K562 (cell line): Measurements from ENCODE around the gene ABCD4. TPM values are rescaled to one million over a fixed set of nuclear protein-coding genes. Genes with fewer than 3 reads are reported as not detected.

Source experiments
- ATAC-seq: fragments of 200-7000 bp; cut with Tn5 transposase; 3 replicates; pipeline ENCODE4 v1.9.1; 2020; ENCODE audit warnings: moderate library complexity
- BruUV-seq: library from RNA; stranded (reverse); fragments of 400-500 nt; replicated peaks from 2 replicates; lab custom pipeline; 2021; lab: Mats Ljungman, UMichigan
- CTCF ChIA-PET: fragments of 300-600 bp; formaldehyde crosslinking; extraction: SDS; loops from one replicate; lab custom pipeline; 2021; ENCODE audit warnings: low intra/inter-chr PET ratio; lab: Yijun Ruan, JAX
- POLR2A ChIA-PET: fragments of 300-600, 350-650 bp; sonication (Branson Sonifier 250); formaldehyde crosslinking; extraction: SDS; loops from one replicate; lab custom pipeline; 2021; ENCODE audit warnings: antibody characterized with exemption, inconsistent platforms; lab: Yijun Ruan, JAX
- DNase-seq, 4 experiments: peaks; one replicate each; pipeline versions ENCODE4 v3.0.0 to v3.0.0-alpha.2; 2011 to 2018; ENCODE audit warnings: low spot score in 3 of 4, mixed read lengths in 3 of 4; ENCODE audit errors: extremely low read depth in 1 of 4
- FAIRE-seq: peaks from 2 replicates; lab custom pipeline; 2011; peaks lifted over from hg19 to GRCh38; lab: Jason Lieb, UNC
- H2AFZ ChIP-seq: 2 replicates; pipeline ENCODE4 v1.6.0; 2011; ENCODE audit warnings: low read depth, low read length, control low read depth, inconsistent platforms
- H3K27ac ChIP-seq: fragments of 200-600 bp; 3 replicates; pipeline ENCODE4 v1.8.0; 2011; ENCODE audit warnings: low read depth, mild to moderate bottlenecking, control low read depth, inconsistent platforms, low read length, moderate library complexity, mixed read lengths; ENCODE audit errors: extremely low read depth
- H3K27me3 ChIP-seq, 2 experiments: fragments of 300-600 bp in 1 of 2; 2 replicates in 1 of 2; 3 replicates in 1 of 2; pipeline versions ENCODE4 v1.6.0 to v1.8.0; 2011; ENCODE audit warnings: inconsistent platforms in 2 of 2, low read length in 2 of 2, mild to moderate bottlenecking in 1 of 2, mixed read lengths in 1 of 2, moderate library complexity in 1 of 2; ENCODE audit not compliant: control insufficient read depth in 2 of 2, insufficient read depth in 2 of 2
- H3K36me3 ChIP-seq: fragments of 300-600 bp; 3 replicates; pipeline ENCODE4 v1.8.0; 2011; ENCODE audit warnings: mild to moderate bottlenecking, low read length, inconsistent platforms; ENCODE audit not compliant: control insufficient read depth, insufficient read depth
- H3K4me1 ChIP-seq, 2 experiments: fragments of 200-600 bp in 1 of 2; replicated peaks in 1 of 2; 2 replicates in 1 of 2; 3 replicates in 1 of 2; pipeline versions ENCODE4 v1.5.1 to v1.8.0; 2011; ENCODE audit warnings: inconsistent platforms in 2 of 2, low read length in 2 of 2, mild to moderate bottlenecking in 1 of 2, mixed read lengths in 1 of 2, moderate library complexity in 1 of 2; ENCODE audit not compliant: control insufficient read depth in 2 of 2, insufficient read depth in 2 of 2
- H3K4me2 ChIP-seq: 2 replicates; pipeline ENCODE4 v1.6.1; 2011; ENCODE audit warnings: low read length, control low read depth, inconsistent platforms, mixed read lengths; ENCODE audit not compliant: insufficient read depth
- H3K4me3 ChIP-seq: fragments of 200-600 bp; sonication (generic), shearing (Covaris generic); 2 replicates; pipeline ENCODE4 v1.5.1; 2016; ENCODE audit warnings: control low read depth, inconsistent platforms
- H3K79me2 ChIP-seq: fragments of 200-600 bp; 3 replicates; pipeline ENCODE4 v1.8.0; 2011; ENCODE audit warnings: low read length, inconsistent platforms; ENCODE audit not compliant: control insufficient read depth, insufficient read depth
- H3K9ac ChIP-seq, 2 experiments: 2 replicates each; pipeline versions ENCODE4 v1.6.0 to v1.6.1; 2011; ENCODE audit warnings: low read depth in 2 of 2, low read length in 2 of 2, control low read depth in 1 of 2, inconsistent platforms in 1 of 2, mild to moderate bottlenecking in 1 of 2, mixed read lengths in 1 of 2; ENCODE audit not compliant: insufficient read depth in 1 of 2
- H3K9me1 ChIP-seq: one replicate; pipeline ENCODE4 v1.6.0; 2011; ENCODE audit warnings: inconsistent platforms, mild to moderate bottlenecking, low read length, moderate library complexity; ENCODE audit not compliant: control insufficient read depth, insufficient read depth
- H3K9me3 ChIP-seq: replicated peaks from 2 replicates; pipeline ENCODE4 v1.5.1; 2011; ENCODE audit warnings: low read depth, low read length, inconsistent platforms; ENCODE audit not compliant: control insufficient read depth, insufficient read depth
- H4K20me1 ChIP-seq: replicated peaks from 2 replicates; pipeline ENCODE4 v1.6.1; 2011; ENCODE audit warnings: low read length, inconsistent platforms, mixed read lengths; ENCODE audit not compliant: control insufficient read depth, insufficient read depth
- ATF1 ChIP-seq, 2 experiments: fragments of 450-650 bp in 1 of 2; IDR thresholded peaks; 2 replicates each; pipeline ENCODE4 v1.6.1; 2016; ENCODE audit warnings: missing compliant biosample characterization in 1 of 2, missing genetic modification characterization in 1 of 2
- BRCA1 ChIP-seq, 2 experiments: fragments of 450-650 bp in 1 of 2; sonication (generic) in 1 of 2; formaldehyde crosslinking in 1 of 2; IDR thresholded peaks; 2 replicates each; pipeline versions ENCODE4 v1.5.0 to v1.6.1; 2017 to 2020; ENCODE audit warnings: mild to moderate bottlenecking in 1 of 2, missing genetic modification reagents in 1 of 2
- FOXA1 ChIP-seq: fragments of 450-650 bp; IDR thresholded peaks from 2 replicates; pipeline ENCODE4 v1.6.1; 2016; ENCODE audit warnings: mild to moderate bottlenecking, borderline replicate concordance
- FOXP4 ChIP-seq: sonication (generic); formaldehyde crosslinking; IDR thresholded peaks from 2 replicates; pipeline ENCODE4 v1.8.0; 2022; ENCODE audit warnings: mild to moderate bottlenecking, missing genetic modification reagents, borderline replicate concordance
- MEF2D ChIP-seq: conservative IDR thresholded peaks from 2 replicates; pipeline ENCODE4 v1.6.1; 2016; ENCODE audit warnings: low read depth, missing genetic modification characterization, missing compliant biosample characterization
- MYBL2 ChIP-seq, 2 experiments: fragments of 450-650 bp in 1 of 2; sonication (generic) in 1 of 2; formaldehyde crosslinking in 1 of 2; IDR thresholded peaks; 2 replicates each; pipeline versions ENCODE4 v1.6.1 to v1.8.1; 2017 to 2022; ENCODE audit warnings: borderline replicate concordance in 1 of 2, inconsistent platforms in 1 of 2, low read depth in 1 of 2, mild to moderate bottlenecking in 1 of 2, missing genetic modification reagents in 1 of 2, moderate library complexity in 1 of 2
- OTX1 ChIP-seq: fragments of 450-650 bp; formaldehyde crosslinking; IDR thresholded peaks from 2 replicates; pipeline ENCODE4 v1.4.0; 2022; ENCODE audit warnings: mild to moderate bottlenecking
- PTRF ChIP-seq: fragments of 450-650 bp; IDR thresholded peaks from 2 replicates; pipeline ENCODE4 v1.6.1; 2016; ENCODE audit warnings: mild to moderate bottlenecking, missing genetic modification characterization, missing compliant biosample characterization
- PYGO2 ChIP-seq: fragments of 450-650 bp; IDR thresholded peaks from 2 replicates; pipeline ENCODE4 v1.6.1; 2016; ENCODE audit warnings: mild to moderate bottlenecking, missing genetic modification characterization, moderate library complexity, missing compliant biosample characterization
- RFX1 ChIP-seq: fragments of 450-650 bp; IDR thresholded peaks from 2 replicates; pipeline ENCODE4 v1.6.1; 2016; ENCODE audit warnings: mild to moderate bottlenecking, moderate library complexity
- TCFL5 ChIP-seq: fragments of 250-450 bp; sonication (Bioruptor Pico); conservative IDR thresholded peaks from 2 replicates; pipeline ENCODE4 v1.6.1; 2021; ENCODE audit warnings: mild to moderate bottlenecking, moderate library complexity, matching md5 sums
- YY1 ChIP-seq, 3 experiments: IDR thresholded peaks; 2 replicates each; pipeline ENCODE4 v1.6.1; 2011; ENCODE audit warnings: low read length in 2 of 3, mild to moderate bottlenecking in 2 of 3, moderate library complexity in 2 of 3, borderline replicate concordance in 1 of 3, control low read depth in 1 of 3, low read depth in 1 of 3; ENCODE audit not compliant: insufficient read depth in 3 of 3, insufficient replicate concordance in 2 of 3, control insufficient read depth in 1 of 3, insufficient read length in 1 of 3; ENCODE audit errors: extremely low read depth in 1 of 3
- ZBTB1 ChIP-seq: sonication (generic); formaldehyde crosslinking; IDR thresholded peaks from 2 replicates; pipeline ENCODE4 v1.8.1; 2023; ENCODE audit warnings: missing genetic modification reagents, low read depth, mild to moderate bottlenecking, borderline replicate concordance
- ZFPM2 ChIP-seq: fragments of 250-450 bp; sonication (Bioruptor Pico); IDR thresholded peaks from 2 replicates; pipeline ENCODE4 v1.5.1; 2022; ENCODE audit warnings: mild to moderate bottlenecking
- ZNF217 ChIP-seq: sonication (generic); formaldehyde crosslinking; IDR thresholded peaks from 2 replicates; pipeline ENCODE4 v1.8.0; 2022; ENCODE audit warnings: mild to moderate bottlenecking, missing genetic modification reagents
- ZNF263 ChIP-seq: sonication (generic); formaldehyde crosslinking; IDR thresholded peaks from 2 replicates; pipeline ENCODE4 v1.8.0; 2022; ENCODE audit warnings: mild to moderate bottlenecking, missing genetic modification reagents, borderline replicate concordance
- WGBS: fragments of 100-300 bp; shearing (Covaris generic); methylation state at CpG from one replicate; pipeline ENCODE4 v1.1.6; 2016; ENCODE audit warnings: low coverage, mixed read lengths; ENCODE audit not compliant: insufficient coverage; ENCODE audit errors: missing lambda C conversion rate; 5-methylcytosine and 5-hydroxymethylcytosine counted together
- in situ Hi-C: fragments of 300-500 bp; cut with MboI; formaldehyde crosslinking; loops from 4 replicates; pipeline ENCODE4 v1.15.0; 2018; ENCODE audit warnings: inconsistent platforms, mixed read lengths
- intact Hi-C: fragments of 100-400 bp; cut with micrococcal nuclease; formaldehyde crosslinking; loops from 2 replicates; pipeline ENCODE4 v1.14.2; 2022
- polyA plus RNA-seq, 8 experiments: library from polyadenylated mRNA; depleted of rRNA in 4 of 8; stranded (reverse) in 5 of 8; unstranded in 3 of 8; fragments of >200 nt; fragmentation: Nextera tagmentation in 2 of 8; fragmentation: Illumina TruSeq in 1 of 8; extraction: Ambion mirVana in 2 of 8; extraction: Trizol in 1 of 8; gene quantifications; 2 replicates each; pipeline versions ENCODE4 v1.2.1 to v1.2.3, GENCODE V29; 2011 to 2014; ENCODE audit warnings: inconsistent platforms in 1 of 8, missing spikeins in 1 of 8
- total RNA-seq, 7 experiments: library from RNA; depleted of rRNA in 6 of 7; stranded (reverse); fragments of >200 nt in 6 of 7; fragmentation: Illumina TruSeq in 2 of 7; extraction: Trizol in 2 of 7; gene quantifications; 2 replicates each; pipeline versions ENCODE4 v1.2.1 to v1.2.3, GENCODE V29; 2011 to 2021; ENCODE audit warnings: low replicate concordance in 1 of 7

ABCD4 gene
- total and polyA plus RNA-seq, 9 of the 15 experiments (the other 6 are each of a cell fraction or from before 2014, with no cell fraction given), result 3.5 to 17.2 (median 12.4) TPM

- TF ChIP-seq YY1 (IDR thresholded peaks at IDR 0.05; ENCODE audit: borderline replicate concordance in 1 of 3, control insufficient read depth in 1 of 3, extremely low read depth in 1 of 3, insufficient read depth in 3 of 3, insufficient read length in 1 of 3, insufficient replicate concordance in 2 of 3, low read depth in 1 of 3, low read length in 2 of 3) (no peak), MYBL2 (IDR thresholded peaks at IDR 0.05; ENCODE audit: low read depth) (no peak), MYBL2 (CRISPR knock-in tag; IDR thresholded peaks at IDR 0.05; ENCODE audit: borderline replicate concordance) (no peak), RFX1 (no peak), TCFL5 (CRISPR knock-in tag) (no peak), BRCA1 (IDR thresholded peaks at IDR 0.05) (no peak), BRCA1 (CRISPR knock-in tag; IDR thresholded peaks at IDR 0.05) (no peak), ATF1 (CRISPR knock-in tag; IDR thresholded peaks at IDR 0.05) (no peak), ATF1 (tag; IDR thresholded peaks at IDR 0.05) (no peak), ZNF217 (CRISPR knock-in tag) (no peak)
Observed at GRCh38 chr14:74259513-74259912, 43.2 kb downstream of the ABCD4 start (continued).

GRCh38 chr14:74258764-74259035 lies 44.0 kb downstream of the ABCD4 start:
- in situ Hi-C loops, result no loop called here
- H4K20me1 ChIP-seq, result no peaks in the 10 kb centered on the region; the same call in 1 of the 2 replicates
- no TSS peak for BruUV-seq
- H3K79me2 ChIP-seq, result no peaks in the 10 kb centered on the region
- no peaks in the 10 kb centered on the region for H3K9me3 ChIP-seq
- no peak overlapping the region for H3K4me3 ChIP-seq
- no peak for TF ChIP-seq FOXA1
- no peak for TF ChIP-seq PYGO2 (tag)
- TF ChIP-seq ZNF263, result peak; percentile 73; the same call in 1 of the 2 replicates
- no peak for TF ChIP-seq OTX1 (CRISPR knock-in tag)
- no peak for TF ChIP-seq PTRF (tag)
- TF ChIP-seq MEF2D (tag), result no peak
- TF ChIP-seq ZBTB1 (CRISPR knock-in tag), result no peak
- no peak for TF ChIP-seq FOXP4 (CRISPR knock-in tag)
- TF ChIP-seq ZFPM2 (CRISPR knock-in tag), result no peak
- ChIA-PET CTCF (interaction anchor here (3.3 kb wide), 1 partner anchor 146 kb away, joined by 43 read pairs; no protein-coding TSS in a partner anchor), POLR2A (interaction anchor here (1.4 kb wide), 1 partner anchor 17 kb away, joined by 5 read pairs; no protein-coding TSS in a partner anchor)
- WGBS, result 0% methylated on average over 1 of the region's 3 CpGs
- H3K4me1 ChIP-seq, result peaks cover 0 to 18% of the 10 kb centered on the region in 2 experiments; a peak in 2 of 5 replicates
- FAIRE-seq (no peak), ATAC-seq (no peak), DNase-seq (no peak)
- no peak overlapping the region for H2AFZ ChIP-seq
- no peak overlapping the region for H3K27ac ChIP-seq
- H3K27me3 ChIP-seq, result peaks cover 9 to 35% of the 10 kb centered on the region in 2 experiments; a peak in 4 of 5 replicates
- H3K36me3 ChIP-seq, result no peaks in the 10 kb centered on the region
- H3K4me2 ChIP-seq, result no peak overlapping the region
- intact Hi-C loops, result no loop called here
- H3K9me1 ChIP-seq, result no peaks in the 10 kb centered on the region
- H3K9ac ChIP-seq, result no peak overlapping the region
